GM12874 (cell line): ENCODE measurements around the gene CEP112.

Experiments used
- CTCF ChIP-seq: IDR thresholded peaks from 2 replicates; pipeline ENCODE4 v1.5.1; 2011; ENCODE audit warnings: low read depth, mild to moderate bottlenecking, control low read depth, low read length, moderate library complexity; ENCODE audit not compliant: insufficient read depth

The CEP112 gene

GRCh38 chr17:65841089-65841488, 350.8 kb downstream of the CEP112 start:
- no peak for TF ChIP-seq CTCF

- no peak for TF ChIP-seq CTCF
Observed at GRCh38 chr17:65833214-65833613, 358.7 kb downstream of the CEP112 start.

DNA sequence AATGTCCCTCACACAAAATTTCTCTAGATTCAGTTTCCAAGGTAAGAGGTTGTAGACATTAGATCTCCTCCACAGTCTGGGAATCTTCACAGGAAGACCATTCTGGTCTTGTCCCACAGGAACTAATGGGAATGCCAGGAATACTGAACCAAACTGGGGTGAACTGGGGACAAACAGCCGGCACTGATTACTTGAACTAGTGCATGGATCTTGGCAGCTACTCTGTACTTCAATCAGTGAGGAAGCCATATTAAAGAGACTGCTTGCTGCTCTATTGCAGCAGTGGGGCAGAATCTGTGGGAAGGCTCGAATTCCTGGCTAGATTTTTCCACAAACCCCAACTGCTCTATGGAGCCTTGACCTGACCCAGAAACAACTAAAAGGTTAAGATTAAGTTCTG, 361.6 kb downstream of the CEP112 start:
- TF ChIP-seq CTCF, result no peak

GRCh38 chr17:65824901-65825300, 367.0 kb downstream of the CEP112 start:
- no peak for TF ChIP-seq CTCF

- no peak for TF ChIP-seq CTCF
Observed at GRCh38 chr17:65823713-65824112, 368.2 kb downstream of the CEP112 start.

GRCh38 chr17:65820811-65821210, 371.1 kb downstream of the CEP112 start:
- TF ChIP-seq CTCF, result no peak

DNA sequence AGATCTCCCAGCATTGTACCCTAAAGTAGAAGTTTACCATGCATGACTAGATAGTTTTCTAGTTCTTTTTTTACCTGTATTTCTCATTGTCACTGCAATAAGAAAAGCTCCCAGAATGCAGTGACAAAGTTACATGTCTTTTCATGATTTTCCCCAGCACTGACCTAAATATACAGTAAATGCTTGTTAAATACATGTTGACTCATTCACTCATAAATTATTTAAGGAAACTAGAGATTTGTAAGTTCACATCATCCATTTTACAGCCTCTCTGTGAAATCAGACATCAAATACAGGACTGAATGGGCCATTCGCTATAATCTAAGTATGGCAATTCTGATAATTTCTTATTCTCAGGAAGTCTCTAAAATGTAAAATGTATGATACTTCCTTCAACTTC, 371.6 kb downstream of the CEP112 start:
- no peak for TF ChIP-seq CTCF

DNA sequence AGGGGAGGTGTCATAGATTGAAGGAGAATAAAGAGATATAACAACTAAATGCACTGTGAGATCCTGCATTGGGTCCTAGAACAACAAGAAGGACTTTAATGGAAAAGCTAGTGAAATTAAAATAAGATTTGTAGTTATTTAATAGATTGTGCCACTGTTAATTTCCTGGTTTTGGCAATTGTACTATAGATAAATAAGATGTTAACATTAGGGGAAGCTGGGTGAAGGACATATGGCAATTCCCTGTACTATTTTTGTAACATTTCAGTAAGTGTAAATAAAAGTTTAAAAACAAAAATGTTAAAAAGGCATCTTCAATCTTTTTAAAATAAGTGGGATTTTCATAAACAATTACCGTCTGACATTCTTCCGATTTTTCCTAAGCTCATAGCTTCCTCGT, 372.1 kb downstream of the CEP112 start:
- no peak for TF ChIP-seq CTCF
